GM23248 (cell line): ENCODE data around the gene PAQR4.

Source experiments
- EZH2 ChIP-seq: fragments of 200-600 bp; sonication (generic); IDR thresholded peaks from 2 replicates; pipeline ENCODE4 v1.6.1; 2018; ENCODE audit warnings: antibody characterized with exemption, mild to moderate bottlenecking; ENCODE audit not compliant: insufficient read depth, poor library complexity, severe bottlenecking
- EZH2phosphoT487 ChIP-seq: fragments of 200-600 bp; sonication (generic); IDR thresholded peaks from 2 replicates; pipeline ENCODE4 v1.6.1; 2018; ENCODE audit warnings: antibody characterized with exemption, moderate library complexity, mild to moderate bottlenecking, low read depth; ENCODE audit not compliant: insufficient read depth

DNA sequence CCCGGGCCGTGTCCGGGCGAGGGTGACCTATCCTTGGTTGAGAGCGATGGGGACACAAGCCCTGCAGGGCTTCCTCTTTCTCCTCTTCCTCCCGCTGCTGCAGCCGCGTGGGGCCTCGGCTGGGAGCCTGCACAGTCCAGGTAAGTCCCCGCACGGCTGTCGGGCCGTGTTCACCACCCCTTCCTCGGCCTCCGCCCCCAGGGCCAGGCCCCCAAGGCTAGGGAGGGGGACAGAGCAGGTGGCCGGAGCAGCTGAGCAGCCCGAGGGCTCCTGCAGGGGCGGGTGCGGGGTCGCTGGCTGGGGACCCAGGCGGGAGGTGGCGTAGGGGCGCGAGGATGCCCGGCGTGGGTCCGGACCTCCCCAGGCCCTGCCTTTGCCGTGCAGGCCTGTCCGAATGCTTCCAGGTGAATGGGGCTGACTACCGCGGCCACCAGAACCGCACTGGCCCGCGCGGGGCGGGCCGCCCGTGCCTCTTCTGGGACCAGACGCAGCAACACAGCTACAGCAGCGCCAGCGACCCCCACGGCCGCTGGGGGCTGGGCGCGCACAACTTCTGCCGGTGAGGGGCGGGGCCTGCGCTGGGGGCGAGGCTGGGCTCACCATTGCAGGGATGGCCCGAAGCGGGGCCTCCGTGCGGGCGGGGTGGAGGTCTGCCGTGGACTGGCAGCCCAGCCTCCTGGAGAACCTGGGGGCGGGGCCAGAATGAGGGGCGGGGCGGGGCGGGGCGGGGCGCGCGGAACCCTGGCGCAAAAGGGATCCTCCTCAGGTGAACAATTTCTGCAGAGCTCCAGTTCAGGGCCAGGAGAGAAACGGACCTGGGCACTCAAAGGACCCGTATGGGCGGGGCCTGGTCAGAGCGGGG, 4.4 kb upstream of the PAQR4 start:
- TF ChIP-seq EZH2 (peak; percentile 58), EZH2phosphoT487 (no peak)
